ENCODE results near the gene CBX6.

CBX6 gene

DNA sequence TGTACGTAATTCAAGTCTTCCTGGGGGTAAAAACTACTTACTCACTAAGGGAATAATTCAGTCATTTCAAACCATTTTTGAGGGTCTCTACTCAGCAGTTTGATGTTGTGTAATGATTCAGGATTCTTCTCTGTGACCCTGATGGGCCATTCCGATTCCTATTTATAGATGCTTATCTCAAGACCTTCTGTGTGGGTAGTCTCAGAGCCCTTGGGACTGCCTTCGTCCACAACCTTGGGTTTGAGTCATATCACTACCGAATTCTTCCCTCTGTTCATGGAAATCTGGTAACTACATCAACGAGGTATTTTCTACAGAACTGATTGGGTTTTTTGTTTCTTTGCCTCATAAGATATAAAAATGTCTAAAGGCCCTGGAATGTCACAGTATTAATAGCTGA lies 14.3 kb upstream of the CBX6 start:
- Histone ChIP-seq H3K9me3 (ENCODE audit: control insufficient read depth, low read length) (no peaks in the 10 kb centered on the region), H3K27me3 (ENCODE audit: control insufficient read depth, insufficient read depth, low read length) (peaks cover 4% of the 10 kb centered on the region), H3K36me3 (ENCODE audit: control insufficient read depth, insufficient read depth, low read length) (no peaks in the 10 kb centered on the region), H3K4me1 (ENCODE audit: control insufficient read depth, insufficient read depth, low read length) (peaks cover 7% of the 10 kb centered on the region), H3K4me3 (ENCODE audit: low read length) (no peak overlapping the region), H3K9ac (ENCODE audit: low read length) (no peak overlapping the region)

DNA sequence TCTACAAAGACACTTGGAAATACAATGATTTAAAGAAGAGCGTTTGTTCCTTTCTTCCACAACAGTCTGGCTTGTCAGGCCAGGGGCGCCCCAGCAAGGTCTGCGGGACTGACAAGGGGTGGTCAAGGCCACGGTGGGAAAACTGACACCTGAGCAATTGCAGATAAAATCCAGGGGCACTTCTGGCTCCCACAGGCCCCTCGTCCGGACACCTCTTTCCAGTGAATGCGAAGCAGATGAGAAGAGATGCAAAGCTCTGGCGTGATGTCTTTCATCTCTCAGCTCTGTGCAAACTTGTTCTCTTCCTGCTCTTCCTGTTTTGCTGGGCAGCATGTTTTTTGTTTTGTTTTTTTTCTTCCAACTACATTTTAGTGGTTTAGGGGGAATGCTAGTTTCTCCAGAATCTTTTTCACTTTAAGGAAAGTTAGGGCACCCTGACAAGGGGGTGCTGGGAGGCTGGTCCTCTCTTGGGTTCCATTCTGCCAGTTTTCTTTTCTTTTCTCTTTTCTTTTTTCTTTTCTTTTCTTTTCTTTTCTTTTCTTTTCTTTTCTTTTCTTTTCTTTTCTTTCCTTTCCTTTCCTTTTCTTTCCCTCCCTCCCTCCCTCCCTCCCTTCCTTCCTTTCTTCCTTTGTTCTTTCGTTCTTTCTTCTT lies 11.1 kb upstream of the CBX6 start:
- peaks cover 4% of the 10 kb centered on the region for H3K27me3 ChIP-seq (ENCODE audit: control insufficient read depth, insufficient read depth, low read length)
- no peak overlapping the region for H3K9ac ChIP-seq (ENCODE audit: low read length)
- H3K4me1 ChIP-seq (ENCODE audit: control insufficient read depth, insufficient read depth, low read length), result peaks cover 7% of the 10 kb centered on the region
- no peaks in the 10 kb centered on the region for H3K9me3 ChIP-seq (ENCODE audit: control insufficient read depth, low read length)
- H3K4me3 ChIP-seq (ENCODE audit: low read length), result no peak overlapping the region
- H3K36me3 ChIP-seq (ENCODE audit: control insufficient read depth, insufficient read depth, low read length), result no peaks in the 10 kb centered on the region

DNA sequence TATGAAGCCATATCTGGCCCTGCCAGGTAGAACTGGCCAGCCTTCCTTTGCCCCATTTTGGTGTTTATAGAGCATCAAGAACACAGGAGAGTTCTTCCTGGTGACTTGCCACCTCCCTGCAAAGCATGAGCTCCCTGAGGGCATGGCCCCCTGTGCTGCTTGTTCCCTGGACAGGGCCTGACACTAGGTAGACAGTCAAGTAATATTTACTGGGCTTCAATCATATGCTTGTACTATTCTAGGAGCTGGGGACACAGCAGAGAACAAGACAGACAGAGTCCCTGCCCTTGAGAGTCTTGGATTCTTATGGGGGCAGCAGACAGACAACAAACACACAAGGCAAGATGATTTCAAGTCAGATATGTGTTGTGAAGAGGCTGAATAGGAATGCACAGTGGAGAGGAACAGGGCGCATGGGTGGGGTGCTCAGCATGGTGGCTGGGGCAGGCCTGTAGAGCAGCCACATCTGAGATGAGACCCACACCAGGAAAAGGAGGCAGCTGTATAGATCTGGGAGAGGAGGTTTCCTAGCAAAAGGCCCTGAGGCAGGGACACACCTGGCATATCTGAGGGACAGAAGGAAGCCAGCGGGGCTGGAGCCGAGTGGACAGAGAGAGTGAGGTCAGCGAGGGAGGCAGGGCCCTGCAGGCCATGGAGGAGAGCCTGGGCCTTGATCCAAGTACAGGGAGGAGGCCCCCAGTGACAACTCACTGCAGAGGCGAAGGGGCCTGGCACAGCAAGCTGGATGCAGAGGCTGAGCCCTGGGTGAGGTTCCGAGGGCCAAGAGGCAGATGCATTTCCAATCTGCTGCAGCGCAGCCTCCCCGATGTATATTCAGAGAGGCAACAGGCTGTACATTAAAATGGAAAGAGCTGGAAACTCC lies 10.2 kb upstream of the CBX6 start:
- Histone ChIP-seq H3K4me3 (ENCODE audit: low read length) (no peak overlapping the region), H3K27me3 (ENCODE audit: control insufficient read depth, insufficient read depth, low read length) (peaks cover 4% of the 10 kb centered on the region), H3K4me1 (ENCODE audit: control insufficient read depth, insufficient read depth, low read length) (peaks cover 7% of the 10 kb centered on the region), H3K9ac (ENCODE audit: low read length) (no peak overlapping the region), H3K9me3 (ENCODE audit: control insufficient read depth, low read length) (no peaks in the 10 kb centered on the region), H3K36me3 (ENCODE audit: control insufficient read depth, insufficient read depth, low read length) (no peaks in the 10 kb centered on the region)

DNA sequence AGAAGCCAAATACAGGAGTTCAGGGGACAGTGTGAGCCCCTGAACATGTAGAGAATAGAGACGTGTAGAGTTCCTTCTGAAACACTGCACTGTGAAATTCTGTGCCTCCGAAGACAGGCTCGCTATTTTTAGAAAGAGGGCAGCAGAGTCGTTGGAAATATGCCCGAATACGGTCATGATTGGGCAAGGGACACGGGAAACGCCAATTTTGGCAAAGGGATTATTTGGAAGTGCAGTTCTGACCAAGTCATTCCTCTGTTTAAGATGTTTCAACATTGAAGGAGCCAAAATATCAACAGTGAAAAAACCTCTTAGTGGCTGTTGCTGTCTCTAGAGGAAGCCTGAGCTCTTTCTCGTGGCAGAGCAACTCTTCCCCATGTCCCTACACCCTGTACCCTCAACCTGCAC lies 9.5 kb upstream of the CBX6 start:
- no peak overlapping the region for H3K4me3 ChIP-seq (ENCODE audit: low read length)
- H3K9ac ChIP-seq (ENCODE audit: low read length), result no peak overlapping the region
- peaks cover 4% of the 10 kb centered on the region for H3K27me3 ChIP-seq (ENCODE audit: control insufficient read depth, insufficient read depth, low read length)
- peaks cover 7% of the 10 kb centered on the region for H3K4me1 ChIP-seq (ENCODE audit: control insufficient read depth, insufficient read depth, low read length)
- no peaks in the 10 kb centered on the region for H3K36me3 ChIP-seq (ENCODE audit: control insufficient read depth, insufficient read depth, low read length)
- H3K9me3 ChIP-seq (ENCODE audit: control insufficient read depth, low read length), result no peaks in the 10 kb centered on the region

DNA sequence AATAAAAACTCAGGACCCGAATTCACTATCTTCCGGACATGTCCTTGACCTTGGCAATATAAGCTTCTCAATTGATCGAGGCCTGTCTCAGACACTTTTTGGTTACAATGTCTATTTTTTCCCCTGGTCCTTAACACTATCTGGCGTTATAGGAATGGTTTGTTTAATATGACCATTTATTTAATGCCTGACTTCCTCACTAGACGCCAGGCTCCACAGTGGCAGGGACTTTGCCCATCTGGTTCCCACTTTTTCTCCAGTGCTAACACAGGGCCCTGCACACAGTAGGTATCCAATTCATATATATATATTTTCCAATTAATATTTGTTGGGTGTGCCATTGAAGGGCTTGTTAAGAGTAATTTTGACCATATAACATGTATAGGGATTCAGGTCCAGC lies 7.9 kb upstream of the CBX6 start:
- H3K27me3 ChIP-seq (ENCODE audit: control insufficient read depth, insufficient read depth, low read length), result peaks cover 4% of the 10 kb centered on the region
- H3K9me3 ChIP-seq (ENCODE audit: control insufficient read depth, low read length), result no peaks in the 10 kb centered on the region
- peaks cover 7% of the 10 kb centered on the region for H3K4me1 ChIP-seq (ENCODE audit: control insufficient read depth, insufficient read depth, low read length)
- no peaks in the 10 kb centered on the region for H3K36me3 ChIP-seq (ENCODE audit: control insufficient read depth, insufficient read depth, low read length)
- no peak overlapping the region for H3K9ac ChIP-seq (ENCODE audit: low read length)
- no peak overlapping the region for H3K4me3 ChIP-seq (ENCODE audit: low read length)

DNA sequence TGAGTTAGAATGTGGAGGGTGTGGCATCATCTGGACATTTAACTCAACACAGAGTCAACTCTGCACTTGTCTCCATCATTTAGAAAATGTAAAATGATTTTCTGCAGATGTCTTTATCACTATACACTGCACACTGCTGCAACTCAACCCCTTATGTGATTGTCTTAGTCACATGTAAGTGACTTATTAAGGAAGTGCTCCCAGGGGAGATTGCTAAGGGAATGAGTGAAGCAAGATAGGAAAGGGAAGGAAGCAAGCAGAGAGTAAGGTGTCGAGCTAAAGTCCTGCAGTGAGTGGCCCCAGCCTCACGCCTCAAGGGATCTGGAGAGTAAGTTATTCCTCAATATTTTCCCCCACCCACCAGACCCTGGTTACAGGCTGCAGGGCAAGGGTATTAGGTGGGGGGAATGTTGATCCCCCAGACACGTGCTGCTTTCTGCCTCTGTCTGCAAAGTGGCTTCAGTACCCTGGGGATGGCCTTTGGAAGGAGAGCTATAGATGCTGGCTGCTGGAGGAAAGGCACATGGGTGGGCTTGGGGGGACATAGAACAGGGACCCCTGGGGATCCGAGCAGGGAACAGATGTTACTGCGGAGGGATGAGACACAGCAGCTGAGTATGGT lies 7.2 kb upstream of the CBX6 start:
- H3K4me3 ChIP-seq (ENCODE audit: low read length), result no peak overlapping the region
- peaks cover 7% of the 10 kb centered on the region for H3K4me1 ChIP-seq (ENCODE audit: control insufficient read depth, insufficient read depth, low read length)
- H3K36me3 ChIP-seq (ENCODE audit: control insufficient read depth, insufficient read depth, low read length), result no peaks in the 10 kb centered on the region
- H3K9me3 ChIP-seq (ENCODE audit: control insufficient read depth, low read length), result no peaks in the 10 kb centered on the region
- no peak overlapping the region for H3K9ac ChIP-seq (ENCODE audit: low read length)
- peaks cover 6% of the 10 kb centered on the region for H3K27me3 ChIP-seq (ENCODE audit: control insufficient read depth, insufficient read depth, low read length)

DNA sequence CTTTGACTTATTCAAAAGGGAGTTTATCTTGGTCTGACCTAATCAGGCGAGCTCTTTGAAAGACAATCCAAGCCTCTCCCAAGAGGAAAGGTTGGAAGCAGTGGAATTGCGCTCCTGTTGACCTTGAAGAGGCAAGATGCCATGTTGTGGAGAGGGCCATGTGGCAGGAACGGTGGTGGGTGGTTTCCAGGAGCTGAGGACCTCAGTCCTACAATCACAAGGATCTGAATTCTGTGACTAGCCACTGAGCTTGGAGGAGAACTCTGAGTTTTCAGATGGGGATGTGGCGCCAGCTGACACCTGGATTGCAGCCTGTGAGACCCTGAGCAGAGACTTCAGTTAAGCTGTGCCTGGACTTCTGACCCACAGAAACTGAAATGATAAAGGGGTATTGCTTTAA lies 6.0 kb upstream of the CBX6 start:
- H3K9me3 ChIP-seq (ENCODE audit: control insufficient read depth, low read length), result no peaks in the 10 kb centered on the region
- H3K4me3 ChIP-seq (ENCODE audit: low read length), result no peak overlapping the region
- H3K4me1 ChIP-seq (ENCODE audit: control insufficient read depth, insufficient read depth, low read length), result peaks cover 17% of the 10 kb centered on the region
- no peak overlapping the region for H3K9ac ChIP-seq (ENCODE audit: low read length)
- no peaks in the 10 kb centered on the region for H3K36me3 ChIP-seq (ENCODE audit: control insufficient read depth, insufficient read depth, low read length)
- H3K27me3 ChIP-seq (ENCODE audit: control insufficient read depth, insufficient read depth, low read length), result peaks cover 18% of the 10 kb centered on the region

DNA sequence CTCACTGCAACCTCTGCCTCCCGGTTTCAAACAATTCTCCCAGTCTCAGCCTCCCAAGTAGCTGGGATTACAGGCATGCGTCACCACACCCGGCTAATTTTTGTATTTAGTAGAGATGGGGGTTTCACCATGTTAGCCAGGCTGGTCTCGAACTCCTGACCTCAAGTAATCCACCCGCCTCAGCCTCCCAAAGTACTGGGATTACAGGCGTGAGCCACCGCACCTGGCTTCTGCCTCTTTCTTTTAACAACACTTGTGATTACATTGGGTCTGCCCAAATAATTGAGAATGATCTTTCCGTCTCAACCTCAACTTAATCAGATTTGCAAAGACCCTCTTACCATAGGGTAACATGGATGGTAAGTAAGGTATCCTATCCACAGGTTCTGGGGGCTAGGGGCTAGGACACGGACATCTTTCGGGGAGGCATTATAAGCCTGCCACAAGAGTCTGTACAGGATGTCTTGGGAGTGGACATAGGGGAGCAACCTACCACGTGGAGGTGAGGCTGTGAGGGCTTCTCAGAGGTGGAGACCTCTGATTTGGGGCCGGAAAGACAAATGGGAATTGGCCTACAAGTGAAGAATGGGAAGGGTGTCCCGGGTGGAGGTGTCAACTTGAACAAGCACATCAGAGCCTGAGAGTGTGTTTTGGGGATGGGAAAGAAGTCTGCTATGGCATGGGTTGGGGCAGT lies 2.7 kb upstream of the CBX6 start:
- Histone ChIP-seq H3K9ac (ENCODE audit: low read length) (no peak overlapping the region), H3K27me3 (ENCODE audit: control insufficient read depth, insufficient read depth, low read length) (peaks cover 28% of the 10 kb centered on the region), H3K36me3 (ENCODE audit: control insufficient read depth, insufficient read depth, low read length) (no peaks in the 10 kb centered on the region), H3K4me3 (ENCODE audit: low read length) (no peak overlapping the region), H3K4me1 (ENCODE audit: control insufficient read depth, insufficient read depth, low read length) (peaks cover 30% of the 10 kb centered on the region), H3K9me3 (ENCODE audit: control insufficient read depth, low read length) (no peaks in the 10 kb centered on the region)

DNA sequence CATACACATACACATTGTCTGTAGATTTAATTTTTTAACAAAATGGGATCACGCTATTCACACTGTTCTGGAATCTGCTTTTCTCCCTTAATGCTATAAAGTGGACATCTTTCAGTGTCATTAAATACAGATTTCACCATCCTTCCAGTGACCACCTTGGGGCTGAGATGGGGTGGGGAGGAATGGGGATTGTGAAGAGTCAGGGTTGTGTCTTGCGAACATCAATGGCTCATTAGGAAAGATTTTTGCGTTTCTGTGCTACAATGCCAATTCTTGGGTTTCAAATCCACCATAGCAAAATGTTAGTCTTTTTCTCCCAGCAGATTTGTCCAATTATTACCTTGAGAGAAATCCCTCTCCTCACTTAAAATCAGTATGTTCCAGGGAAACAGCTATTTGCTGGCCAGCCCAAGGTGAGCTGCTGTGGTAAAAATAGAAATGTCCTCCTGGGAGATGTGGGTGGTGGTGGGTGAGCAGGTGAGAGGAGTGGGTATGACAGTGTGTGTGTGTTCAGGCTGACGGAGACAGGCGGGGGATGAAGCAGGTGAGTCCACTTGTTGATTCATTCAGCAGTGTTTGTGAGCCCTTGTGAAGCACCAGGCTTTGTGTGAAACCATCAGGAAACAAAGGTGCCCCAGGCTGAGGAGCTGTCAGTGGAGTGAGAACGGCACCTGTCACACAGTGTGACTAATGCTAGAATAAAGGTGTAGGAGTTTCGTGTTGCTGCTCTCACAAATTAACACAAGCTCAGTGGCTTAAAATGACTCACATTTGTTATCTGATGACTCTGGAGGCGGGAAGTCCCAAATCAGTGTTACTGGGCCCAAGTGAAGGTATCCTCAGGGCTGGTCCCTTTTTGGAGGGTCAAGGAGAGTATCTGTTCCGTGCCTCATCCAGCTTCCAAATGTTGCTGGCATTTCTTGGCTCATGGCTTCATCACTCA lies 1.7 kb upstream of the CBX6 start:
- no peak overlapping the region for H3K9ac ChIP-seq (ENCODE audit: low read length)
- no peaks in the 10 kb centered on the region for H3K9me3 ChIP-seq (ENCODE audit: control insufficient read depth, low read length)
- peaks cover 28% of the 10 kb centered on the region for H3K27me3 ChIP-seq (ENCODE audit: control insufficient read depth, insufficient read depth, low read length)
- no peak overlapping the region for H3K4me3 ChIP-seq (ENCODE audit: low read length)
- no peaks in the 10 kb centered on the region for H3K36me3 ChIP-seq (ENCODE audit: control insufficient read depth, insufficient read depth, low read length)
- H3K4me1 ChIP-seq (ENCODE audit: control insufficient read depth, insufficient read depth, low read length), result peaks cover 32% of the 10 kb centered on the region

DNA sequence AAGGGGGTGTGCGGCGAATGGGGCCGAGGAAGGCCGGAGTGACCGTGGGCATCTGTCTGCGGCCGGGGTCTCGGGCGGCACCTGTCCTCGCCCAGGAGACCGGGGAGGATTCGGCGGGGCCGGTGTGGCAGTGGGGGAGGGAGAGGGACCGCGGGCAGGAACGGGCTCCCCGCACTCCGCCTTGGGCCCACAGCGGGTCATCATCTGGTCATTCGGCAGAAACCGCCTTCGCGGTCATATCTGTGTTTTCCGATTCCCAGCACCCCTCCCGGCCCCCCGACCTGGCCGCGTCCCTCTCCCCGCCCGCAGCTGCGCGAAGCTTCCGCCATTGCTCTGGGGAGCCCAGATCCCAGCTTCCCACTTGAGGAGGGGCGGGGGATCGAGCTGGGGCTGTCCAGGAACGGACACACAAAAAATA lies 824 bp upstream of the CBX6 start:
- H3K27me3 ChIP-seq (ENCODE audit: control insufficient read depth, insufficient read depth, low read length), result peaks cover 28% of the 10 kb centered on the region
- H3K4me3 ChIP-seq (ENCODE audit: low read length), result peak overlapping the region; percentile 67
- H3K36me3 ChIP-seq (ENCODE audit: control insufficient read depth, insufficient read depth, low read length), result no peaks in the 10 kb centered on the region
- H3K9me3 ChIP-seq (ENCODE audit: control insufficient read depth, low read length), result no peaks in the 10 kb centered on the region
- H3K4me1 ChIP-seq (ENCODE audit: control insufficient read depth, insufficient read depth, low read length), result peaks cover 32% of the 10 kb centered on the region
- peak overlapping the region; percentile 86 for H3K9ac ChIP-seq (ENCODE audit: low read length)
